HG02642 (cell line): Measurements from ENCODE around the gene BPIFB2.

Source experiments
- ATAC-seq: cut with Tn5 transposase; IDR thresholded peaks from one replicate; pipeline ENCODE4 v1.9.1; 2021; ENCODE audit warnings: mild to moderate bottlenecking; ENCODE audit not compliant: unreplicated experiment, poor library complexity

BPIFB2 gene

DNA sequence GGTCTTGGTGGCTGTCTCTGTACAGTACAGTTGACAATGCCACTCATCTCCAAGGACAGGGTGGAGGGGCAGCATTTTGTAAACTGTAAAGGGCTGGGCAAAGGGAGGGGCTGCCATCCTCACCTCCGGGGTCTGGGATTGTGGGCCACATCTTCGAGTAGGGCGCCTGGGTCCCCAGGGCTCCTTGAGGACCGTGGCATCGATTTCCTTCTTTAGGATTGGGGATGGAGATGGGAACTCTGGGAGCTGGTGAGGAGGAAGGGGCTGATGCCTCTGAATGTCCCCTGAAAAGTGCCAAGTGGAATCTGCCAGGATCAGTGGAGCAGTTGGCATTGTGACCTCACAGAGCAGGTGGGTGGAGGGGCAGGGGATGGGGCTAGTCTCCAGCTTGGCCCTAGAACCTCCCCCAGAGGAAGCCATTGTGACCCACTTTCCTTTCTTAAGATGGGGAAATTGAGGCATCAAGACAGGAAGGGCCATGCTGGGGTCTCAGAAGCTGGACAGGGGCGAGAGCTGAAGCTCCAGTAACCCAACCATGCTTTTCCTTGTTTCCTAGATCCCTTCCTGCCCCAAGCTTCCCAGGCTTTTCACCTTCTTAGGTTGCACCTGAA, 3.3 kb upstream of the BPIFB2 start, which contains the start of gene SUN5:
Gene SUN5, minus strand, starts transcription at position 293 of the 611 bp plus-strand sequence. Its CDS starts 93 bp downstream, at position 200.
- no peak for ATAC-seq

DNA sequence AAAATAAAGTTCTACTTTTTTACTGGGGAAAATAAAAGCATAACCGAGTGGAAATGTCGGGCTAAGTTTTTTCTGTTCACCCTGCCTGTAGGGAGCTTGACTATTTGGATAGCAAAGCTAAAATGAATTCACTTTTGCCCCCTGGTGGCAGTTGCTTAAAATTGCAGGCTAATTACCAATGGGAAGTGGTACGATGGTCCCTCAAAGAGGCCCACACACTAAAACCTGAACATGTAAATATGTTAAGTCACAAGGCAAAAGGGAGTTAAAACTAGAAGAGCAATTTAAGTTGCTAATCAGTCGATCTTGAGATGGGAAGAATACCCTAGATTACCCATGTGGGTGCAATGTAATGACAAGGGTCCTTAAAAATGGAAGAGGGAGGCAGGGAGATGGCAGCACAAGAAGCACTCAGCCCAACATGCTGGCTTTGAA, 2.4 kb upstream of the BPIFB2 start:
- no peak for ATAC-seq

DNA sequence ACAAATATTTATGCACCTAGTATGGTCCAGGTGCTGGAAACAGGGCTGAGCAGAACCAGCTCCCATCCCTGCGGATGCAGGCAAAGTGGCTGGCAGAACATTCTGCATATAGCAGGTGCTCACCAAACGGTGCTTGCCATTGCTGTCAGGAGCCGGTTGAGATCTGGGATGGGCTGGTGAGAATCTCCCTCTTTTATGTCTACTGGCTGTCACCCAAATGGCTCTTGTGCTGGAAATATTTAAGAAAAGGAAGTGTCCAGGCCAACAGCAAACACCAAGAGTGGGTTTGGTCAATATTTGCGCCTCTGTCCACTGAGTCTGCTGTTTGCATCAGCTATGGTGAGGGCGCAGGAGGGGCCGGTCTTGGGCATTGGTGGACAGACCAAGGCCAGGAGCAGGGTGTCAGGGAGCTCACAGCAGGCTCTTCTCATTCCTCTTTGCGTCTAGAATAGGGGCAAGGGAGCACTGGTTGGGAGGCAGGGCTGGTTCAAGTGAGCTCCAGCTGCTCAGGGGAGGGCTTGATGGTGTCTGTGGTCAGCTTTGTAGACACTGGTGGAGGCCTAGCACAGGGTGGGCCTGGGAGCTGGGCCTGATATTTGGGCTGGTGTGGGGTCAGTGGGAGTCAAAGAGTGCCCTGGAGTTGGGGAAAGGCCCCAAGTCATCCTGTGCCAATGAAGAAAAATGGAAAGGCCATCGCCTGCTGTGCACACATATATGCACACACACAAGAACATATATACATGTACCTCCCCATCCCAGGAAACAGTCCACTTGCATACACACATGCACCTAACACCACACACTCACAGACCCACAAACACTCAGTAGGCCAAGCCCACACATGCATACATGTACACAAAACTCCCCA, 1.4 kb upstream of the BPIFB2 start:
- no peak for ATAC-seq

DNA sequence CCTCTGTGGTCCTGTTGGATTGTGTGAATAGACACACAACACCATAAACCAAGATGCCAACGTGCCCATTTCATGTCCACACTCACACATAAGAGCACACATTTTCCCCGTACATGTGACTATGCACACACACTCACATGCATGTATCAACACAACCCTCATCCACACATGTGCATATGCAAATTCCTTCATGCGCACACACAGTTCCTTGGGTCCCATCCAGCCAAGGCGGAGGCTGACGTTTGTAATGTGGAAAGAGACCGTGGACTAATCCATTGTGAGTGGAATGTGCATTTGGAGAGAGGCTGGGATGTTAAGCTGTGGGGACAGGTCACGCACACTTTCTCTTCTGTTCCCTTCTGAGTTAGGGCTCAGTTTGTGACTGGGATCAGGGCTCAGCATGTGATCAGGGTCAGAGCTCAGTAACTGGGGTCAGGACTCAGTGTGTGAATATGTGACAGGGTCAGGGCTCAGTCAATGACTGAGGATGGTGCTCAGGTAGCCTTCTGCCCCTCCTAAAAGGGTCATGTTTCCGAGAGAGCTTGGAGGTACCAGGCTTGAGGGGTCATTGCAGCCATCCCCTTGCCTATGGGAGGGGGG, 628 bp upstream of the BPIFB2 start:
- ATAC-seq: no peak

DNA sequence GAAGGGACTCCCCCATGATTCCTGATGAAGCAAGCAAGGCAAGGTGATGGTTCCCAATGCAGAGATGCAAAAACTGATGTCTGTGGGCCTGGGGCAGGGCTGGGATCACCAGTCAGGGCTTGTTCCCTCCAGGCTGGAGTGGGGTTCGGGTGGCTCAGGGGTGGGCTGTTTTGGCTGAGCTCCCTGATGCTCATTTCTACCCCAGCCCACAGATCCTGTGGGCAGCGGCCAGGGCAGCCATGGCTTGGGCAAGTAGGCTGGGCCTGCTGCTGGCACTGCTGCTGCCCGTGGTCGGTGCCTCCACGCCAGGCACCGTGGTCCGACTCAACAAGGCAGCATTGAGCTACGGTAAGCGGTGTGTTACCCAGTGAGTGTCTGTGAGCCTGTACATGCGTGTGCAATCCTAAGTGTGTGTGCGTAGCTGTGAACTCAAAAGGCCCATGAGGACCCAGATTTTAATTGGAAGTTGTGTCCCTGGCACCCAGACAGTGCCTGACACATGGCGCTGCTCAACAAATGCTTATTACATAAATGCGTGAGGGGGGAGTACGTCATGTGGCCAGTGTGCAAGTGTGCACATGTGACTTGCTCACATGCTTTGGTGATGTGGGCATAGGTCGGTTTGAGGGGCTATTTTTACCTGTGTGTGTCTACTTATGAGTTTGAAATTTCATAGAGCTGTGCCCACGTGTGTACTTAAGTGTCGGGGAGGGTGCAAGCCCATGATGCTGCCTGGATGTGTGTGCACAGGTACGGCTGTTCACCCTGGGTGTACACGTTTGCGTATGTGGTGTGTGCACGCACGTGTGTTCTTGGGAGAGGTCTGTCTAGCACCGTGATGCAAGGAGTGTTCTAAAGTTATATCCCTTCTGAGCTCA, 1.1 kb downstream of the BPIFB2 start:
- ATAC-seq: no peak

DNA sequence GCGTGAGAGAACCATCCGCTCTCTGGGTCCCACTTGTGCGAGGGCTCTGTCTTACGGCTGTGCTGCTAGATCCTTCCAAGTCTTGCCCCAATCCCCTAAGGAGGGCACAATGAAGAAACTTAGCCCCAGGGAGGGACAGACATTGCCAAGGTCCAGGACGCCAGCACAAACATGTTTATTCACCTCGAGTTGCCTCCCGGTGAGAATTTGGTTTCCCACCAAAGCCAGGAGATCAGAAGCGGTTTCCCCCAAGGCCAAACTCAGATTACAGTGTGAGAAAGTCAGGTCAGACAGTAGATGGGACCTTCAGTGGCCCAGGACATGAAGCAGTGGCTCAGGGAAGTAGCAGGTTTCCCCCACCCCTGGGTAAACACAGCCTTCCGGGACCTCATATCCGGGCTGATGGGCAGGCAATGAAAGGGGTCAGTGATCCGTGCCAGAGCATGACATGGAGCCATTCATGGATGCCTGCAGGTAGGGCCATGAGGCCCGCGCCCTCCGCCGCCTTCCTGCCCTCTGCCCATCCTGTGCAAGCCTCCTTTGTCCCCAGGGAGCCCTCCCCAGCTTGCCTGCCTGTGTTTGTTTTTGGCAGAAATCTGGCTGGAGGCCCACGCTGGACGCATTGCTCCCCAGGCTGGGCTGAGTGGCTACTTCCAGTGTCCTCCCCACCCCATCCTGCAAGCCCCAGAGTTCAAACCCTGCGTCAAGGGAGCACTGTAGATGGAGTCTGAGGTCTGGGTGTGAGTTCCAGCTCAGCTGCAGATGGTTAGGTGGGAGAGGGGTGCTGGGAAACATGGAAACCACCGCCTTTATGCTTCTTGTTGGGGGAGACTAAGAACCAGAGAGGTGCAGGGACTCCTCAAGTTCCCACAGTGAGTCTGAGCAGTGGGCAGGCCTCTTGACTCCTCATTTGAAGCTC, 2.0 kb downstream of the BPIFB2 start:
- no peak for ATAC-seq

DNA sequence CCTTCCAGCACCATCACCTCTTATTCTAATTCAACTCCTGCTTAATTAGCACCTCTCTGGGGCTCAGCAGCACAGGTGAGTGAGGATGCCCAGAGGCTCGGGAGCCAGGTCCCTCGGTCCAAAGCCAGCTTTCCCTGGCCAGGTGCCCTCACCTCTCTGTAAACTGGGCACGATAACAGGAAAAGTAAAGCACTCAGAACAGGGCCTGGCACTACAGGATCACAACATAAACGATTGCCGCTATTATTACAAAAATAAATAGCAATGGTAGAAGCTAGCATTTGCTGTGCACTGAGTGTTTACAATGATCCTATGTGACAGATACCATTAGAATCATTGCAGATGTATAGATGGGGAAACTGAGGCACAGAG, 2.6 kb downstream of the BPIFB2 start:
- ATAC-seq: no peak

DNA sequence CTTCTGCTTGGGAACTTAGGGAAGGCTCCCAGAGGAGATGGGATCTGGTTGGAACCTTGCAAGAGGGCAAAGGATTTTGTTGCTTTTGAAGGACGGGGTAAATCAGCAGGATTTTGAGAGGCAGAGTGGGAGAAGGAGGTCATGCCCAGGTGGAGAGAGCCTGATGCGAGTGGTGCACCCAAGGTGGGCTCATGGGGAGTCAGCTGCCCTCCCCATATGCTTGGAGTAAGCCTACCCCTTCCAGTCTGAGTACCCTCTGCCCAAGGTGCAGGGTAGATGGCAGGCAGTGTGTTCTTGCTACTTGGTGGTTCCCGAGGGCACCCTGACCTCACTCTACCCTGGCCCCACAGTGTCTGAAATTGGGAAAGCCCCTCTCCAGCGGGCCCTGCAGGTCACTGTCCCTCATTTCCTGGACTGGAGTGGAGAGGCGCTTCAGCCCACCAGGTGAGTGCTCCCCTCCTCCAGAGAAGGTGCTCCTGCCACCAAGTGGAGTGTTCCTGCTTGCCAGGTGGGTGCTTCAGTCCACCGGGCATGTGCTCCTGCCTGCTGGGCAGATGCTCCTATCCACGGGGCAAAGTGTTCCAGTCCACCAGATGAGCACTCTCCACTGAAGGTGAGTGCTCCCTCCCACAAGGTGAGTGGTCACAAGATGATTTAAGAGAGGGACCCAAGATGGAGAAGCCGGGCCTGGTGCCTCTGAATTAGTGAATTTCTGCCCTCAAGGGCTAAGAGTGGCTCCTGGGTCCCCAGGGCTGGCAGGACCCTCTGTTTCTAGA, 3.4 kb downstream of the BPIFB2 start:
- ATAC-seq: no peak

DNA sequence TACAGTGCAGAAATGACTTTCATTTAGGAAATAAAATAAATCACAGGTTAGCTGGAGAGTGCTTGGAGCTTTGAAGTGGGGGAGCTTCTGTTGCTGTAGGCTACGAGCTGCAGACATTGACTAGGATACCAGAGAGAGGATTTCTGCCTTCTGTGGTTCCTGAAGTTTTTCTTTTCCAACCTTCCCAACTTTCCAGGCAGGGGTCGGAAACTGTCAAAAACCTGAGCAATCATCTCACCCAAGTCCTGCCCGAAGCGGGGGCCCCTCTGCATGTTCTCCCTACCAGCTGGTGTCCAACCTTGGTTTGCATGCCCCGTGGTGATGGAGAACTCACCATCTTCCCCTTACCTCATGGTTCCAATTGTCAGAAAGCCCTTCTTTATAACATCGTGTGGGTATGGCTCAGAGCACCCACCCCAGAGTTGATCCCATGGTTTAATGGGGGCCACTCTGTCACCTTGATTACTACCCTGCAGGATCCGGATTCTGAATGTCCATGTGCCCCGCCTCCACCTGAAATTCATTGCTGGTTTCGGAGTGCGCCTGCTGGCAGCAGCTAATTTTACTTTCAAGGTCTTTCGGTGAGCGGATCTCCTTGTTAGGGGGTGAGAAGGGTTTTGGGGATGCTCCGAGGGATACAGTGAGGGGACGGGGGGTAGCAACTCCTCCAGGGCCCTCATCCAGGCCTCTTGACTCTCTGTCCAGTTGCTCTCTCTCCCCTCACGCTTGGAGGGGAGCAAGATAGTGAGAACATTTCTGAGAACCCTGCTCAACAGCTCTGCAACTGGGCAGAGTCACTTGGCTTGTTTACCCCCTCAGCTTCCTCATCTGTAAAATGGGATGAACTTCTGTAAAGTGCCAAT, 5.1 kb downstream of the BPIFB2 start:
- ATAC-seq: no peak

DNA sequence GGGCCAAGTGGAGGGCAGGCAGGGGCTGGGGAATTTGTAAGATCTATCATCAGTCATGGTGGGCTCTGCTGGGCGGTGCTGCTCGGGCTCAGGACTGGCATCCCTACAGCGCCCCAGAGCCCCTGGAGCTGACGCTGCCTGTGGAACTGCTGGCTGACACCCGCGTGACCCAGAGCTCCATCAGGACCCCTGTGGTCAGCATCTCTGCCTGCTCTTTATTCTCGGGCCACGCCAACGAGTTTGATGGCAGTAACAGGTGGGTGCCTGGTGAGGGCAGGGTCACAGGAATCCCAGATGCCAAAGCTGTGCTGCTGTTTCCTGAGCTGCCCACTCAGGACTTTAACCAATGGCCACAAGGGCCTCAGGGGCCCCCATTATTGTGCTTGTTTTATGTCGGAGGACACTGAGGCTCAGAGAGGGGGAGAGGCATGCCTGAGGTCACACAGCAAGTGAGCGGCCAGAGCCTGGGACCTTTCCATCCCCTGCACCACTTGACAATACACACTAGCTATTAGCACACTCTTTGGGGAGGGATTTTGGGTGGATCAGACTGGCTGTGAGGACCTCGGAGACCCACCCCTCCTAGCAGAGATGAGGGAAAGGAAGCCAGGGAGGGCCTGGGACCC, 6.3 kb downstream of the BPIFB2 start:
- ATAC-seq: no peak

DNA sequence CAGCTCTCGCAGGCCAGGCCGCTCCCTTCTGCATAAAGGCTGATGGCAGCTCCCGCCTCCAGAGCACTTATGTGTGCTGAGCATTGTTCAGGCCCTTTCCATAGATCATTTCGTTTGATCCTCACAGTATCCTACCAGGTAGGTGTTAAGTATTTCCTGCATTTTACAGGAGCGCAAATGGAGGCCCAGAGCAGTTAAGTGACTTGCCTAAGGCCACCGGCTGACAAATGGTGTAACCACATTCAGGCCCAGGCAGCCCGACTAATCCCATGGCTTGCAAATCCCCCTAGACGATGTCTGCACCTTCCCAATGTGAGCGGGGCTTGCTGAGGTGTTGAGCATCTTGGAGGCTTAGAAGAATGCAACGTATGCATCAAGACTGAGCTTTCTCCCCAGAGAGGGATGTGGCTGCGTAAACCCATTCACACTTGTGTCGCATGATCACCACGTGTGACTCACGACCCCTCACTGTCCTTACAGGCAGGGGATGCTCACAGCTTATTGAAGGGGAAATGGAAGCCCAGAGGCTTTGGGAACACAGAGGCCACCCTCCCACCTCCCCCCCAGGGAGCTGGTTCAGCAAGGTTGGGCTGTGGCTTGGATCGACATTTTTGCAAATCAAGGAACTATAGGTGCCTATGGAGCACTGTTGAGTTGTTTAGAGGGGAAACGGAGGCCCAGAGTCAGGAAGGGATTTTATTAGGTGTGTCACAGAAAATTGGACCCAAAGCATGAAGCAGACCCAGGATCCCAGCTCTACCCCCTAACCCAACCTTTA, 7.0 kb downstream of the BPIFB2 start:
- no peak for ATAC-seq

DNA sequence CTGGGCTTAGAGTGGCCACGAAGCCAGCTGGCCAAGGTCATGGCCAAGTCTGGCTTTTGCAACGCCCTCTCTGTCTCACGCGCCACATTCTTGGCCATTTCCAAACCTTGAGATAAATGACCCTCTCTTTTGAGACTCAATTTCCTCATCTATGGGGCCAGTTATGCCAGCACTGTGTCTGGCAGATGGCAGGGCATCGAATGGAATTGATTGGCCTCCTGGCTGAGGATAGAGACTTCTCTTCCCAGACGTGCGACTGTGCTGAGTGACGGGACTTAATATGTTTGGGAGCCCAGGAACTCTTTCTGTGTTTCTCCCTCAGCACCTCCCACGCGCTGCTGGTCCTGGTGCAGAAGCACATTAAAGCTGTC, 7.6 kb downstream of the BPIFB2 start:
- no peak for ATAC-seq

DNA sequence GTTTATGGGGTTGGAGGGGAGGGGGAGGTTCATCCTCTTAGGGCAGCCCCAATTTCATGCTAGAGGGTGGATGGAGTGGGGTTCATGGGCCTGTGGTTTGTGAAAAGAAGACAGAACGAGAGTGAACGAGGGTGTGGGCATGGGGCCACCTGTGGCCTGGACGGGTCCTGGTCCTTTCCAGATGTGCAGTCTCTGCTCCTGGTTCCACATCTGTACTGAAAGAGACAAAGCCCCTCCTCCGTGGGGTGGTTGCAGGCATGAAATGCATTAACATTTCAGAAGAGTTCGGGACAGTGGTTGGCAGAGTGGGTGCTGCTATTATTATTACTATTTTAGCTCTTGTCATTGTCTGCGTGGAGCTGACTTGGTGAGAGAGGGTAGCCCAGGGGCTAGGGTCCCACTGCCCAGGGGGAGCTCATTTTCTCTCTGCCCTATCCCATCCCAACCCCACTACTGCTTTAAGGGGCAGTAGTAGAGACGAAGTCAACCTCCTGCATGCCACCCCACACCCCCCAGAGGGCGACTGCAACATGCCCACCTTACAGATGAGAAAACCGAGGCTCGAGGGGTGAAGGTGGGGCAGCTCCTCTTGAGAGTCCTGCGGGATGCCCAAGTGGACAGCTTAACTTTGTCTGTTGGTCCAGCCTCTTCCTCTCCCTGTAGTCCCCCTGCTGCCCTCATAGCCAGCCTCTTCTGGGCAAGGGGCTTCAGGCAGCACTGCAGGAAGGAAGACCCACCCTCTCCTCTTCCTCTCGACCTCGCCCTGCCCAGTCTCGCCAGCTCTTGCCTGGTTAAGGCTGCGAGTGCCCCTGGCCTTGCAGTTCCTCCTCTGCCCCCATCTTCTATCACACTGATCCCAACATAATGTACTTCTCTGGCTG, 8.4 kb downstream of the BPIFB2 start:
- ATAC-seq: no peak

DNA sequence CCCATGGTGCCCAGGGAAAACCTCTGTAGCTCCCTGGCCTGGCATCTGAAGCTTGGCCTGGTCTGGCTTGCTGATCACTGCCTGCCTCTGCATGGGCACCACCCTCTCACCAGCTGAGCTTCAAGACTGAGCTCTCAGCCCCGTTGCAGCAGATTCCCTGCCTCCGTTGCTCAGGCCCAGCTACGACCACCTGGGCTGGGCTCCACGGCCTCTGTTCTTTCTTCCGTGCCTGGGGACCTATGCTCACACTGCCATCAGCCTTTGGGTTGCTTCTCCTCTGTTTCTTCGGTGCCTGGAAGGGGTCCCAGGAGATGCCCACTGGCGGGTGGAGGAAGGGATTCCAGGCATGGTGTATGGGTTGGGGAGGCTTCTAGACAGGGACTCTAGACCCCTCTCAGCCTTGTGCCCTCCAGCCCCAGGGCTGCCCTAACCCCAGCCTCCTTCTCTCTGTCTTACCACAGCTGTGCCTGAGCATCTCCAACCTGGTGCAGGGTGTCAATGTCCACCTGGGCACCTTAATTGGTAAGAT, 9.1 kb downstream of the BPIFB2 start:
- no peak for ATAC-seq

DNA sequence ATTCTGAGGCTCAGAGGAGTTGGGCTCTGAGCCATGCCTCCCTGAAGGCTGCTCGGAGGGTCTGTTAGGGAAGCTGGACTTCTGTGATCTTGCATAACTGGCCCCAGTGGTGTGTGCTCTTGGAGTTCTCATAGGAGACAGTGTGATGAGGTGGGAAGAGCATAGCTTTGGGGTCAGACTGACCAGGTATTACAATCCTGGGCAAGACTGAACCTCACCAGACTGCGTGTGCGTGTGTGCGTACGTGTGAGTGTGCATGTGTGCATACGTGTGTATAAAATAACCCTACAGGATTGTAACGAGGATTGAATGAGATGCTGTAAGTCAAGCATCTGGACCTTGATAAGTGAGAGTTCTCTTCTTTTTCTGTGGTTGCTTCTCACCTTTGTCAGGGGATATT, 10.0 kb downstream of the BPIFB2 start:
- ATAC-seq: no peak
